ENCODE measurements around the gene IPO7.

Gene IPO7

GRCh38 chr11:9461063-9461759 lies 76.8 kb downstream of the IPO7 start (continued):
- TF ChIP-seq ZNF292 (tag by site-specific recombination; IDR thresholded peaks at IDR 0.05; ENCODE audit: borderline replicate concordance, low read depth) (no peak), ZNF521 (tag by site-specific recombination; IDR thresholded peaks at IDR 0.05) (no peak), ZNF341 (tag by site-specific recombination; IDR thresholded peaks at IDR 0.05; ENCODE audit: low read depth) (no peak), YY1 (tag by site-specific recombination; IDR thresholded peaks at IDR 0.05) (no peak), ZNF174 (tag by site-specific recombination; IDR thresholded peaks at IDR 0.05) (no peak), ZNF555 (tag by site-specific recombination; conservative IDR thresholded peaks at IDR 0.05) (no peak), BCL11A (tag by site-specific recombination; IDR thresholded peaks at IDR 0.05; ENCODE audit: low read depth) (no peak), ZNF777 (tag by site-specific recombination; IDR thresholded peaks at IDR 0.05; ENCODE audit: borderline replicate concordance) (no peak), ZBTB11 (tag by site-specific recombination; conservative IDR thresholded peaks at IDR 0.05; ENCODE audit: low read depth) (peak; percentile 68), ZNF221 (tag by site-specific recombination; IDR thresholded peaks at IDR 0.05; ENCODE audit: borderline replicate concordance) (no peak), ZNF19 (tag by site-specific recombination; IDR thresholded peaks at IDR 0.05; ENCODE audit: low read depth) (no peak), ZNF175 (tag by site-specific recombination; IDR thresholded peaks at IDR 0.05) (no peak), GLI4 (tag by site-specific recombination; IDR thresholded peaks at IDR 0.05) (no peak), ZBTB48 (tag by site-specific recombination; IDR thresholded peaks at IDR 0.05) (peak; percentile 44; the same call in 1 of the 2 replicates), OSR2 (tag by site-specific recombination; IDR thresholded peaks at IDR 0.05) (peak; percentile 35; the same call in 1 of the 2 replicates), ZNF549 (tag by site-specific recombination; IDR thresholded peaks at IDR 0.05) (no peak), ZNF140 (tag by site-specific recombination; IDR thresholded peaks at IDR 0.05) (no peak), KLF1 (tag by site-specific recombination; IDR thresholded peaks at IDR 0.05) (0 out of 2 replicates have a peak, but pooled peaks have one; percentile 10), SCRT2 (tag by site-specific recombination; IDR thresholded peaks at IDR 0.05) (no peak), ZNF785 (tag by site-specific recombination; IDR thresholded peaks at IDR 0.05) (no peak), MYNN (tag by site-specific recombination; IDR thresholded peaks at IDR 0.05; ENCODE audit: borderline replicate concordance) (no peak), ZNF394 (tag by site-specific recombination; IDR thresholded peaks at IDR 0.05; ENCODE audit: borderline replicate concordance) (no peak), ZNF184 (tag by site-specific recombination; IDR thresholded peaks at IDR 0.05) (0 out of 2 replicates have a peak, but pooled peaks have one; percentile 39), ZSCAN16 (tag by site-specific recombination; IDR thresholded peaks at IDR 0.05) (no peak), ZNF280C (tag by site-specific recombination; IDR thresholded peaks at IDR 0.05) (no peak)
- TF ChIP-seq, protein P1, sequence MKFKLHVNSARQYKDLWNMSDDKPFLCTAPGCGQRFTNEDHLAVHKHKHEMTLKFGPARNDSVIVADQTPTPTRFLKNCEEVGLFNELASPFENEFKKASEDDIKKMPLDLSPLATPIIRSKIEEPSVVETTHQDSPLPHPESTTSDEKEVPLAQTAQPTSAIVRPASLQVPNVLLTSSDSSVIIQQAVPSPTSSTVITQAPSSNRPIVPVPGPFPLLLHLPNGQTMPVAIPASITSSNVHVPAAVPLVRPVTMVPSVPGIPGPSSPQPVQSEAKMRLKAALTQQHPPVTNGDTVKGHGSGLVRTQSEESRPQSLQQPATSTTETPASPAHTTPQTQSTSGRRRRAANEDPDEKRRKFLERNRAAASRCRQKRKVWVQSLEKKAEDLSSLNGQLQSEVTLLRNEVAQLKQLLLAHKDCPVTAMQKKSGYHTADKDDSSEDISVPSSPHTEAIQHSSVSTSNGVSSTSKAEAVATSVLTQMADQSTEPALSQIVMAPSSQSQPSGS (tag by site-specific recombination; IDR thresholded peaks at IDR 0.05; ENCODE audit: low read depth), result no peak
- TF ChIP-seq, protein P2, sequence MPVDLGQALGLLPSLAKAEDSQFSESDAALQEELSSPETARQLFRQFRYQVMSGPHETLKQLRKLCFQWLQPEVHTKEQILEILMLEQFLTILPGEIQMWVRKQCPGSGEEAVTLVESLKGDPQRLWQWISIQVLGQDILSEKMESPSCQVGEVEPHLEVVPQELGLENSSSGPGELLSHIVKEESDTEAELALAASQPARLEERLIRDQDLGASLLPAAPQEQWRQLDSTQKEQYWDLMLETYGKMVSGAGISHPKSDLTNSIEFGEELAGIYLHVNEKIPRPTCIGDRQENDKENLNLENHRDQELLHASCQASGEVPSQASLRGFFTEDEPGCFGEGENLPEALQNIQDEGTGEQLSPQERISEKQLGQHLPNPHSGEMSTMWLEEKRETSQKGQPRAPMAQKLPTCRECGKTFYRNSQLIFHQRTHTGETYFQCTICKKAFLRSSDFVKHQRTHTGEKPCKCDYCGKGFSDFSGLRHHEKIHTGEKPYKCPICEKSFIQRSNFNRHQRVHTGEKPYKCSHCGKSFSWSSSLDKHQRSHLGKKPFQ (tag by site-specific recombination; IDR thresholded peaks at IDR 0.05), result no peak
- TF ChIP-seq, protein P3, sequence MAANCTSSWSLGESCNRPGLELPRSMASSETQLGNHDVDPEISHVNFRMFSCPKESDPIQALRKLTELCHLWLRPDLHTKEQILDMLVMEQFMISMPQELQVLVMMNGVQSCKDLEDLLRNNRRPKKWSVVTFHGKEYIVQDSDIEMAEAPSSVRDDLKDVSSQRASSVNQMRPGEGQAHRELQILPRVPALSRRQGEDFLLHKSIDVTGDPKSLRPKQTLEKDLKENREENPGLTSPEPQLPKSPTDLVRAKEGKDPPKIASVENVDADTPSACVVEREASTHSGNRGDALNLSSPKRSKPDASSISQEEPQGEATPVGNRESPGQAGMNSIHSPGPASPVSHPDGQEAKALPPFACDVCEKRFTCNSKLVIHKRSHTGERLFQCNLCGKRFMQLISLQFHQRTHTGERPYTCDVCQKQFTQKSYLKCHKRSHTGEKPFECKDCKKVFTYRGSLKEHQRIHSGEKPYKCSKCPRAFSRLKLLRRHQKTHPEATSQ (tag by site-specific recombination; IDR thresholded peaks at IDR 0.05), result no peak
- TF ChIP-seq, protein P4, sequence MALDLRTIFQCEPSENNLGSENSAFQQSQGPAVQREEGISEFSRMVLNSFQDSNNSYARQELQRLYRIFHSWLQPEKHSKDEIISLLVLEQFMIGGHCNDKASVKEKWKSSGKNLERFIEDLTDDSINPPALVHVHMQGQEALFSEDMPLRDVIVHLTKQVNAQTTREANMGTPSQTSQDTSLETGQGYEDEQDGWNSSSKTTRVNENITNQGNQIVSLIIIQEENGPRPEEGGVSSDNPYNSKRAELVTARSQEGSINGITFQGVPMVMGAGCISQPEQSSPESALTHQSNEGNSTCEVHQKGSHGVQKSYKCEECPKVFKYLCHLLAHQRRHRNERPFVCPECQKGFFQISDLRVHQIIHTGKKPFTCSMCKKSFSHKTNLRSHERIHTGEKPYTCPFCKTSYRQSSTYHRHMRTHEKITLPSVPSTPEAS (tag by site-specific recombination; IDR thresholded peaks at IDR 0.05), result no peak

Measured in HEK293 (cell line).